Smooth muscle cell (in vitro differentiated cells): Measurements from ENCODE around the gene FGGY. TPM values are rescaled to one million over a fixed set of nuclear protein-coding genes. Genes with fewer than 3 reads are reported as not detected.

ENCODE experiments used
- DNase-seq: peaks from one replicate; lab custom pipeline; 2025; ENCODE audit not compliant: unreplicated experiment; lab: John Stamatoyannopoulos, UW
- H2AFZ ChIP-seq: fragments of 200-600 bp; sonication (generic); 2 replicates; pipeline ENCODE4 v1.6.0; 2016; ENCODE audit warnings: antibody characterized with exemption, low read depth, mild to moderate bottlenecking
- H3F3A ChIP-seq: fragments of 200-600 bp; sonication (generic); 2 replicates; pipeline ENCODE4 v1.6.0; 2017; ENCODE audit warnings: antibody characterized with exemption, low read depth
- H3K27ac ChIP-seq: fragments of 200-600 bp; sonication (generic); 2 replicates; pipeline ENCODE4 v1.5.1; 2016; ENCODE audit warnings: low read depth, mild to moderate bottlenecking
- H3K27me3 ChIP-seq: fragments of 200-600 bp; sonication (generic); 2 replicates; pipeline ENCODE4 v1.6.1; 2016; ENCODE audit warnings: low read depth, mild to moderate bottlenecking
- H3K36me3 ChIP-seq: fragments of 200-600 bp; sonication (generic); 2 replicates; pipeline ENCODE4 v1.5.1; 2016; ENCODE audit warnings: low read depth
- H3K4me1 ChIP-seq: fragments of 200-600 bp; sonication (generic); 2 replicates; pipeline ENCODE4 v1.5.1; 2016; ENCODE audit warnings: low read depth
- H3K4me2 ChIP-seq: fragments of 200-600 bp; sonication (generic); 2 replicates; pipeline ENCODE4 v1.6.0; 2016; ENCODE audit warnings: mild to moderate bottlenecking
- H3K4me3 ChIP-seq: fragments of 200-600 bp; sonication (generic); 2 replicates; pipeline ENCODE4 v1.5.1; 2016; ENCODE audit warnings: mild to moderate bottlenecking
- H3K79me2 ChIP-seq: fragments of 200-600 bp; sonication (generic); 2 replicates; pipeline ENCODE4 v1.6.0; 2016; ENCODE audit warnings: low read depth, mild to moderate bottlenecking
- H3K9ac ChIP-seq: fragments of 200-600 bp; sonication (generic); 2 replicates; pipeline ENCODE4 v1.6.0; 2016; ENCODE audit warnings: low read depth
- H3K9me3 ChIP-seq: fragments of 200-600 bp; sonication (generic); replicated peaks from 2 replicates; pipeline ENCODE4 v1.5.1; 2016; ENCODE audit warnings: low read depth
- H4K20me1 ChIP-seq: fragments of 200-600 bp; sonication (generic); 2 replicates; pipeline ENCODE4 v1.6.0; 2016; ENCODE audit warnings: low read depth
- CTCF ChIP-seq: fragments of 200-600 bp; sonication (generic); IDR thresholded peaks from 2 replicates; pipeline ENCODE4 v1.5.1; 2017; ENCODE audit warnings: borderline replicate concordance, mild to moderate bottlenecking, antibody characterized with exemption; ENCODE audit not compliant: insufficient read depth, poor library complexity, severe bottlenecking
- WGBS: methylation state at CpG from one replicate; pipeline ENCODE4 v1.1.7; 2016; ENCODE audit warnings: low lambda C conversion rate; 5-methylcytosine and 5-hydroxymethylcytosine counted together
- polyA plus RNA-seq: library from polyadenylated mRNA; unstranded; fragments of >200 nt; fragmentation: Nextera tagmentation; extraction: Ambion mirVana; gene quantifications from 2 replicates; pipeline ENCODE4 v1.2.1, GENCODE V29; 2016
- total RNA-seq: library from RNA; depleted of rRNA; stranded (reverse); fragments of >200 nt; gene quantifications from 2 replicates; pipeline ENCODE4 v1.2.3, GENCODE V29; 2014

The FGGY gene
- total and polyA plus RNA-seq, 2 experiments from 2014 or later = 5.1 to 9.2 TPM

GRCh38 chr1:59368008-59368670, 71.2 kb downstream of the FGGY start:
- TF ChIP-seq CTCF = no peak
- no peak for DNase-seq
- WGBS = 32% methylated on average over 5 of the region's 5 CpGs
- H3K27ac ChIP-seq = peak overlapping the region; percentile 90
- H4K20me1 ChIP-seq = no peaks in the 10 kb centered on the region
- no peaks in the 10 kb centered on the region for H3K79me2 ChIP-seq
- H3K4me1 ChIP-seq = peaks cover 17% of the 10 kb centered on the region
- H3K4me2 ChIP-seq = peak overlapping the region; percentile 47
- peak overlapping the region; percentile 59 for H3K9ac ChIP-seq
- H3F3A ChIP-seq = peaks cover 20% of the 10 kb centered on the region
- no peak overlapping the region for H3K4me3 ChIP-seq
- H3K9me3 ChIP-seq = no peaks in the 10 kb centered on the region
- no peaks in the 10 kb centered on the region for H3K27me3 ChIP-seq
- H2AFZ ChIP-seq = no peak overlapping the region
- no peaks in the 10 kb centered on the region for H3K36me3 ChIP-seq

GRCh38 chr1:59375321-59376220, 78.7 kb downstream of the FGGY start:
- no peaks in the 10 kb centered on the region for H3K36me3 ChIP-seq
- peaks cover 5% of the 10 kb centered on the region for H3K4me1 ChIP-seq
- no peaks in the 10 kb centered on the region for H3K9me3 ChIP-seq
- no peak overlapping the region for H3K4me3 ChIP-seq
- no peak for DNase-seq
- H3K27ac ChIP-seq = peak overlapping the region; percentile 95
- no peak for TF ChIP-seq CTCF
- peak overlapping the region; percentile 32 for H2AFZ ChIP-seq
- 18% methylated on average over 6 of the region's 6 CpGs for WGBS
- no peaks in the 10 kb centered on the region for H4K20me1 ChIP-seq
- no peaks in the 10 kb centered on the region for H3K27me3 ChIP-seq
- no peaks in the 10 kb centered on the region for H3K79me2 ChIP-seq
- H3F3A ChIP-seq = peaks cover 16% of the 10 kb centered on the region
- peak overlapping the region; percentile 45 for H3K9ac ChIP-seq
- H3K4me2 ChIP-seq = peak overlapping the region; percentile 77

- H3K4me1 ChIP-seq = peaks cover 5% of the 10 kb centered on the region
- H3K9me3 ChIP-seq = no peaks in the 10 kb centered on the region
- H3K27ac ChIP-seq = no peak overlapping the region
- no peak overlapping the region for H2AFZ ChIP-seq
- no peak overlapping the region for H3K4me3 ChIP-seq
- no peak overlapping the region for H3K4me2 ChIP-seq
- DNase-seq = no peak
- TF ChIP-seq CTCF = no peak
- 81% methylated on average over 3 of the region's 3 CpGs for WGBS
- H3K79me2 ChIP-seq = no peaks in the 10 kb centered on the region
- H3K9ac ChIP-seq = no peak overlapping the region
- peaks cover 16% of the 10 kb centered on the region for H3F3A ChIP-seq
- H3K27me3 ChIP-seq = no peaks in the 10 kb centered on the region
- no peaks in the 10 kb centered on the region for H4K20me1 ChIP-seq
- H3K36me3 ChIP-seq = no peaks in the 10 kb centered on the region
Measured at GRCh38 chr1:59377350-59377904, 80.5 kb downstream of the FGGY start.
